Mucosa of rectum (tissue), 2 donors: Measurements from ENCODE around the gene CIROP.

Source experiments
- H3K27ac ChIP-seq, 2 donors: one replicate each; pipeline ENCODE4 v1.7.0; 2013; ENCODE audit warnings: inconsistent platforms in 2 of 2, low read depth in 2 of 2, low read length in 2 of 2
- H3K27me3 ChIP-seq, 2 donors: one replicate each; pipeline ENCODE4 v1.7.0; 2013; ENCODE audit warnings: low read length in 2 of 2; ENCODE audit not compliant: control insufficient read depth in 2 of 2, insufficient read depth in 2 of 2
- H3K36me3 ChIP-seq, 2 donors: one replicate each; pipeline ENCODE4 v1.7.0; 2013; ENCODE audit warnings: low read length in 2 of 2; ENCODE audit not compliant: control insufficient read depth in 2 of 2, insufficient read depth in 2 of 2
- H3K4me1 ChIP-seq, 2 donors: one replicate each; pipeline ENCODE4 v1.7.0; 2013; ENCODE audit warnings: low read length in 2 of 2, mild to moderate bottlenecking in 1 of 2; ENCODE audit not compliant: control insufficient read depth in 2 of 2, insufficient read depth in 2 of 2
- H3K4me3 ChIP-seq, 2 donors: one replicate each; pipeline ENCODE4 v1.7.0; 2013; ENCODE audit warnings: low read length in 2 of 2
- H3K9ac ChIP-seq, 2 donors: one replicate each; pipeline ENCODE4 v1.7.0; 2013; ENCODE audit warnings: low read length in 2 of 2, low read depth in 1 of 2, mild to moderate bottlenecking in 1 of 2
- H3K9me3 ChIP-seq, 2 donors: one replicate each; pipeline ENCODE4 v1.7.0; 2013; ENCODE audit warnings: low read length in 2 of 2; ENCODE audit not compliant: control insufficient read depth in 2 of 2
- donor health status: healthy.
- donor health status: Normal muscosa, but diverticular disease.

CIROP gene

GRCh38 chr14:23058654-23059504 lies 45.9 kb downstream of the CIROP start:
- H3K4me1 ChIP-seq, result peaks cover 14 to 17% of the 10 kb centered on the region in 2 donors
- H3K4me3 ChIP-seq, result no peak overlapping the region
- H3K27ac ChIP-seq, result no peak overlapping the region
- H3K9ac ChIP-seq, result no peak overlapping the region
- no peaks in the 10 kb centered on the region for H3K9me3 ChIP-seq
- H3K36me3 ChIP-seq, result peaks cover 41 to 46% of the 10 kb centered on the region in 2 donors
- no peaks in the 10 kb centered on the region for H3K27me3 ChIP-seq

DNA sequence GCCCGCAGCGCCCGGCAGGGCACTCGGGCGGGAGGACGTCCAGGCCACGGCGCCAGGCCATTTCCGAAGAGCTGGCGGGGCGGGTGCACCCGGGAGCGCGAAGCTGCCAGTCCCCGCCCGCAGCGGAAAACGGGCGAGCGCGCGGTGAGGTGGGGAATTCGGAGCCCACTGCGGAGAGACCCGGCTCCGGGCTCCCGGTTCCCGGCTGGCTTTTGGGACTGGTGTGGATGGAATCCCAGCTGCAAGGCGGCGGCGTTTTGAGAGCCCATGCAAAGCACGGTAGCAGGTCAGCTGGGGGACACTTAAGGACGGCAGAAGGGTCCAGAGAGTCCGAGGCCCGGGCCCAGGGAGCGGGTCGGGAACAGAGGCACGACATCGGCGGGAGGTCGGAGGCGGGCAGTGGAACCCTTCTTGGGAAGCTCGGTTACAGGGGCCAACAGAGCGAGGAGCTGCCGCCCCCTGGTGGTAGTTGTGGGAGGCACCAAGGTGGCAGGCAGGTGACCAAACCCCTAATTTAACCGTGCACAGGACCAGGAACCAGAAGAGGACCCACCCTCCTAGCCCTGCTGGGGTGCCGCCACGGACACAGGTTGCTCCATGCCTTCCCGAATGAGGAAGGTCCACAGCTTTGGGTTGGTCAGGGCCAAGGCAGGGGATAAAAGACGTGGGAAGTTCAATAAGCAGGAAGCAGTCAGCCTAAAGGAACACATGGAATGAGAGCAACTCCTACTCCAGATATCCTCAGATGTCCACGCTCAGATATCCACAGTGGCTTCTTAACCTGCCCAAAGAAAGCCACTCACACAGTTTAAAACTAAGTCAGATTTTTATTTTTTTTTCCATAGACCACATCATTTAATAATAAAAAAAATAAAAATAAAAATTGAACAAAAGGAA lies 46.8 kb downstream of the CIROP start:
- H3K27ac ChIP-seq, result peak overlapping the region in 1 of 2 donors; percentile 32
- peak overlapping the region; percentile 71 to 76 for H3K4me3 ChIP-seq
- peak overlapping the region; percentile 32 to 65 for H3K9ac ChIP-seq
- H3K4me1 ChIP-seq, result peaks cover 14 to 17% of the 10 kb centered on the region in 2 donors
- H3K27me3 ChIP-seq, result no peaks in the 10 kb centered on the region
- H3K36me3 ChIP-seq, result peaks cover 33 to 37% of the 10 kb centered on the region in 2 donors
- no peaks in the 10 kb centered on the region for H3K9me3 ChIP-seq

DNA sequence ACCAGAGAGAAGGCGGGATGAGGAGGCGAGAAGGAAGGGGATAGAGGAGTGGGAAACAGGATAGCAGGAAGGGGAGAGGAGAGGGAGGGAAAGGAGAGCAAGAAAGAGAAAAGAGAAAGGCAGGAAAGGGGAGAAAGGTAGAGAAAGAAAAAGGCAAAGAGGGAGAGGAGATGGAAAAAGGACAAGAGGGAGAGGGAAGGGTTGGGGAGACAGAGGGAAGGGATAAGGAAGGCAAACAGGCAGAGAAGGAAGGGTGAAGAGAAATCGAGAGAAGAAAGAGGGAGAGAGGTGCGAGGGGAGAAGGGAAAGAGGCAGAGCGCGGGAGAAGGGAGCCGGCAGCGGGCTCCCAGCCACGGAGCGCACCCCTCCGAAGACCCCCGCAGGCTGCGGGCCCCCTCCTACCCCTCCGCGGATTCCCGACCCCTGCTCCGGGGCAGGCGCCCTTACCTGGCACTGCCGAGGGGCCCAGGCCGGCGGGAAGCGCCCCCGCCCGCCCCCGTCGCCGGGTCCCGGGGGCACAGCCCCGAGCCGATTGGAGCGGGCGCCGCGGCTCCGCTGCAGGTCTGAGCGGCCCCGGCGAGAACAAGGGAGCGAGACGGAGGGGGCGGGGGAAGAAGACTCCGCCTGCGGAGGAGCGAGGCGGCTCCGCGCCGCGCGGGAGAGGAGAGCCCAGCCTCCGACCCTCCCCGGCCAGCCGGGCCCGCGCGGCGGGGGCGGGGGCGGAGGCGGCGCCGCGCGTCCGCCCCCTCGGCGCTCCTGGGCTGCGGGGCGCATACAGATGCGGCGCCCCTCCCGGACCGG lies 47.6 kb downstream of the CIROP start, which contains the start of gene CDH24:
Gene CDH24 (minus strand): TSS at position 565 of the 801 bp plus-strand sequence. CDS start 1,787 bp downstream, outside the sequence.
- Histone ChIP-seq H3K27me3 (no peaks in the 10 kb centered on the region), H3K36me3 (peaks cover 24 to 29% of the 10 kb centered on the region in 2 donors), H3K27ac (peak within 1 kb of the TSS in 1 of 2 donors; percentile 32), H3K4me3 (peak within 1 kb of the TSS; percentile 71 to 76), H3K9ac (peak within 1 kb of the TSS; percentile 32 to 65), H3K4me1 (peaks cover 14 to 17% of the 10 kb centered on the region in 2 donors), H3K9me3 (no peaks in the 10 kb centered on the region)

DNA sequence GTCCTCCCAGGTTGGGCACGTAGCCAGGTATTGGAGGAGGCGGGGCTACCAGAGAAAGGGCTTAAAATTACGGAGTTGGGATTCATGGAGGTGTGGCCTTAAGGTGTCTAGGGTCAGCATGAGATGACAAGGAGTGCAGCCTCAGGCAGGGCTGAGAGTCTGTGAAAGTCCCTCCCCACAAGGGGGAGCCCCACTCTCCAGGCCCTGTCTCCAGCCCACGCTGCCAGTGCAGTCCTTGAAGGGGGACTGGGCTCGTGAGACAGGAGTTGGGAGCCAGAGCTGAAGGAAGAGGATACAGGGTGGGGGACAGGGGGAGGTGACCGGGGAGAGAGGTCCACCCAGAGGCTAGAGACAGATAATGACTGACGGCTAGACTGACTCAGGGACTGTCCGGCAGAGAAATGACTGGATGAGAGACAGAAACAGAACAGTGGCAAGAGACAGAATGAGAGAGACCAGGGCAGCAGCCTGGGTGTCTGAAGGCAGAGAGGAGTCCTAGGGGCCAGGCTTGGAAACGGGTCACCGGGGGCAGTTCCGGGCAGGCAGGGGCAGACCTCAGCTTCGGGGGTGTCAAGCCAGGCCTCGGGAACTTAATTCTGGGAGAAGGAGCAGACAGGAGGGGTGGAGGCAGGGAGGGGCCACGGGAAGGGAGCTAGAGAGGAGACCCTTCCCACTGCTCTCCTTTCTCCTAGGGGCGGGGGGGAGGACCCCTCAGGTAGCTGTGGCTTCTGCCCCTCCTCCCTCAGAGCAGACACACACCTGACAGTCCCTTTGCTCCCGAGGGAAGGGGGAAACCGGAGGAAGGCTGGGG lies 48.4 kb downstream of the CIROP start:
- Histone ChIP-seq H3K9ac (peak overlapping the region in 1 of 2 donors; percentile 26), H3K27me3 (no peaks in the 10 kb centered on the region), H3K36me3 (peaks cover 21 to 25% of the 10 kb centered on the region in 2 donors), H3K4me1 (peaks cover 14 to 17% of the 10 kb centered on the region in 2 donors), H3K27ac (no peak overlapping the region), H3K9me3 (no peaks in the 10 kb centered on the region), H3K4me3 (peak overlapping the region; percentile 71 to 76)

- no peak overlapping the region for H3K27ac ChIP-seq
- no peaks in the 10 kb centered on the region for H3K27me3 ChIP-seq
- peaks cover 14 to 17% of the 10 kb centered on the region in 2 donors for H3K4me1 ChIP-seq
- no peak overlapping the region for H3K9ac ChIP-seq
- peaks cover 15 to 19% of the 10 kb centered on the region in 2 donors for H3K36me3 ChIP-seq
- H3K9me3 ChIP-seq, result no peaks in the 10 kb centered on the region
- H3K4me3 ChIP-seq, result peak overlapping the region in 1 of 2 donors; percentile 71
Measured at GRCh38 chr14:23055621-23056144, 49.1 kb downstream of the CIROP start.

- no peaks in the 10 kb centered on the region for H3K9me3 ChIP-seq
- no peaks in the 10 kb centered on the region for H3K27me3 ChIP-seq
- H3K4me3 ChIP-seq, result no peak overlapping the region
- H3K4me1 ChIP-seq, result peaks cover 14 to 17% of the 10 kb centered on the region in 2 donors
- no peak overlapping the region for H3K27ac ChIP-seq
- peaks cover 12 to 14% of the 10 kb centered on the region in 2 donors for H3K36me3 ChIP-seq
- no peak overlapping the region for H3K9ac ChIP-seq
Measured at GRCh38 chr14:23055147-23055550, 49.6 kb downstream of the CIROP start.

DNA sequence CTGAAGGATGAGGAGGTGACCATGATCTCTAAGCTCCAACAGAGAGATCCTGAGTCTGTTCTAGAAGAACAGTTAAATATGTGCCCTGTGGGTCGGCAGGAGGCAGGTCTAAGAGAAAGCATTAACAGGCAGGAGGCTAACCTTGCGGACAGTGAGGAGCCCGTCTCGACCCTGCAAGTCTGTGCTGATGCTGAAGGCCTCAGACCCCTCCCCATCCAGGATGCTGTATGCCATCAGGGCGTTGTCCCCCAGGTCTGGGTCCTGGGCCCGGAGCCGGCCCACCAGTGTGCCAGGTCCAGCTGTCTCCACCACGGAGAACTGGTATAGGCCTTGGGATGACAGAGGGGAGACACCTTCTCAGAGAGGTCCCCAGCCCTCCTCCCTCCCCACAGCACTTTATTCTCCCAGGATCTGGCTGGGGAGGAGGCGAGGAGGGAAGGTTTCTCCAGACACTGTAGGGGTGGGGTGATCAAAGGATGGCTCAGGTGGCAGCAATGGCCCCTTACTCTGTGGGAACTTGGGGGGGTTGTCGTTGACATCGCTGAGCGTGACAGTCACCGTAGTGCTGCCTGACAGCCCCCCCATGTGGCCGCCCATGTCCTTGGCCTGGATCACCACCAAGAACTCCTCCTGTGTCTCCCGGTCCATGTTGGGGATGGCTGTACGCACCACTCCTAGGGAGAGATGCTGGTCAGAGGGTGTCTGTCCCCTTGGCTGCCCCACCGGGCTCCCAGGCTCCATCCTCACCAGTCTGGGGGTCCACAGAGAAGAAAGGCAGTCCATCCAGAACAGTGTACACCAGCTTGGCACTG lies 50.6 kb downstream of the CIROP start:
- peaks cover 7% of the 10 kb centered on the region in 2 donors for H3K36me3 ChIP-seq
- H3K9ac ChIP-seq, result no peak overlapping the region
- no peaks in the 10 kb centered on the region for H3K9me3 ChIP-seq
- H3K4me1 ChIP-seq, result peaks cover 14 to 17% of the 10 kb centered on the region in 2 donors
- H3K27ac ChIP-seq, result no peak overlapping the region
- no peak overlapping the region for H3K4me3 ChIP-seq
- no peaks in the 10 kb centered on the region for H3K27me3 ChIP-seq

- Histone ChIP-seq H3K36me3 (no peaks in the 10 kb centered on the region), H3K9ac (no peak overlapping the region), H3K4me3 (no peak overlapping the region), H3K27ac (no peak overlapping the region), H3K4me1 (peaks cover 14 to 17% of the 10 kb centered on the region in 2 donors), H3K9me3 (no peaks in the 10 kb centered on the region), H3K27me3 (no peaks in the 10 kb centered on the region)
Measured at GRCh38 chr14:23053426-23053825, 51.4 kb downstream of the CIROP start.
